ENCODE data around the gene DMWD. TPM values are rescaled to one million over a fixed set of nuclear protein-coding genes. Genes with fewer than 3 reads are reported as not detected.

The DMWD gene
- total RNA-seq, 4 donors from 2014 or later: 41.5 to 75.5 (median 59.4) TPM

GRCh38 chr19:45817725-45818301, 25.2 kb upstream of the DMWD start:
- peaks cover 0 to 49% of the 10 kb centered on the region in 2 donors for H3K36me3 ChIP-seq
- H3K9me3 ChIP-seq: no peaks in the 10 kb centered on the region
- peaks cover 33% of the 10 kb centered on the region for H3K27me3 ChIP-seq
- no peak overlapping the region for H3K4me3 ChIP-seq
- TF ChIP-seq POLR2A (IDR thresholded peaks at IDR 0.05) (no peak), POLR2AphosphoS5 (IDR thresholded peaks at IDR 0.05) (no peak), EP300 (IDR thresholded peaks at IDR 0.05) (no peak)
- TF ChIP-seq, protein P1, sequence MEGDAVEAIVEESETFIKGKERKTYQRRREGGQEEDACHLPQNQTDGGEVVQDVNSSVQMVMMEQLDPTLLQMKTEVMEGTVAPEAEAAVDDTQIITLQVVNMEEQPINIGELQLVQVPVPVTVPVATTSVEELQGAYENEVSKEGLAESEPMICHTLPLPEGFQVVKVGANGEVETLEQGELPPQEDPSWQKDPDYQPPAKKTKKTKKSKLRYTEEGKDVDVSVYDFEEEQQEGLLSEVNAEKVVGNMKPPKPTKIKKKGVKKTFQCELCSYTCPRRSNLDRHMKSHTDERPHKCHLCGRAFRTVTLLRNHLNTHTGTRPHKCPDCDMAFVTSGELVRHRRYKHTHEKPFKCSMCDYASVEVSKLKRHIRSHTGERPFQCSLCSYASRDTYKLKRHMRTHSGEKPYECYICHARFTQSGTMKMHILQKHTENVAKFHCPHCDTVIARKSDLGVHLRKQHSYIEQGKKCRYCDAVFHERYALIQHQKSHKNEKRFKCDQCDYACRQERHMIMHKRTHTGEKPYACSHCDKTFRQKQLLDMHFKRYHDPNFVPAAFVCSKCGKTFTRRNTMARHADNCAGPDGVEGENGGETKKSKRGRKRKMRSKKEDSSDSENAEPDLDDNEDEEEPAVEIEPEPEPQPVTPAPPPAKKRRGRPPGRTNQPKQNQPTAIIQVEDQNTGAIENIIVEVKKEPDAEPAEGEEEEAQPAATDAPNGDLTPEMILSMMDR (IDR thresholded peaks at IDR 0.05): no peak
- ATAC-seq: no peak
- H3K27ac ChIP-seq: no peak overlapping the region
- 100% methylated on average over 1 of the region's 19 CpGs; no CpG with 5 or more reads in 1 of the 2 donors for WGBS, 2 donors (ENCODE audit: low coverage in 1 of 2)
- H3K4me1 ChIP-seq: peaks cover 0 to 25% (median 13%) of the 10 kb centered on the region in 3 donors

GRCh38 chr19:45817010-45817724, 24.5 kb upstream of the DMWD start:
- Histone ChIP-seq H3K4me1 (peaks cover 0 to 25% (median 13%) of the 10 kb centered on the region in 3 donors), H3K36me3 (peaks cover 0 to 42% of the 10 kb centered on the region in 2 donors), H3K9me3 (no peaks in the 10 kb centered on the region), H3K27ac (peak overlapping the region in 1 of 4 donors; percentile 23), H3K4me3 (no peak overlapping the region), H3K27me3 (peaks cover 40% of the 10 kb centered on the region)
- peak; percentile 93 for ATAC-seq
- WGBS, 2 donors (ENCODE audit: low coverage in 1 of 2): 50 to 66% methylated on average over 5 to 6 of the region's 24 CpGs
- no peak for TF ChIP-seq EP300 (IDR thresholded peaks at IDR 0.05)
- TF ChIP-seq POLR2AphosphoS5 (IDR thresholded peaks at IDR 0.05): no peak
- no peak for TF ChIP-seq POLR2A (IDR thresholded peaks at IDR 0.05)
- TF ChIP-seq, protein P1 (IDR thresholded peaks at IDR 0.05): peak in 3 of 4 experiments; percentile 90 to 96 (median 95)

DNA sequence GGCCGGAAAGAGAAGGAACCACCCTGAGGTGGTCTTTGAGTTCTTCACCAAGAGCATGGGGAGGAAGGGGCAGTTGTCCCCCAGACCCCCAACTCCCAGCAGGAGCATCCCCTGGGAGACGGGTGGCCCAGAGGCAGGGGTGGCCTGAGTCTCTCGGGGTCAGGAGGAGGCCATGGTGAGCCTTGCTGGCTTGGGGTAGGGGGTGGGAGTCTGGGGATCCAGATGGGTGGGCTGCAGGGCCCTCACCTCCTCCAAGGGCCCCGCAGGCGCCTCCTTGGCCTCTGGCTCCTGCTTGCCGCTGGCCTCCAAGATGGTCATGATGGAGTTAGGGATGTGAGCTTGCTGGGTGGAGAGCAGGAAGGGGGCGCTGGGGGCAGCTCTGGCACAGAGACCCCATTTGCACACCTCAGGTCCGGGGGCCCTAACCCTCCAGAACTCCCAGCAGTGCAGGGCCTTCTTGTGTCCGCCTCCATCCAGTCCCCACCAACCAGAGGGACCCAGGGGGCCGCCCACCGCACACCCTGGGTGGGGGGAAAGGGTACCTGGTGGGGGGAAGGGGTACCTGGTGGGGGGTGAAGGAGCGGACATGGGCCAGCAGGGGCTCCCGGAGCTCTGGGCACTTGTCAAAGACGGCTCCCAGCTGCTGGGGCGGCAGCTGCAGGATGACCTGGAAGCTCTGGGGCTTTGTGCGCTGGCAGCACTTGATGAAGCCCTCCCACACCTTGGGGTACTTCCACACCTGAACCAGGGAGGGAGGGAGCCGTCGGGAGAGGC, 23.8 kb upstream of the DMWD start:
- TF ChIP-seq, protein P1 (IDR thresholded peaks at IDR 0.05): no peak
- Histone ChIP-seq H3K4me1 (peaks cover 0 to 25% (median 13%) of the 10 kb centered on the region in 3 donors), H3K27me3 (peaks cover 42% of the 10 kb centered on the region), H3K4me3 (peak overlapping the region in 1 of 2 donors; percentile 44), H3K9me3 (no peaks in the 10 kb centered on the region), H3K27ac (peak overlapping the region in 1 of 4 donors; percentile 23), H3K36me3 (peaks cover 0 to 38% of the 10 kb centered on the region in 2 donors)
- WGBS, 2 donors (ENCODE audit: low coverage in 1 of 2): no CpG with 5 or more reads among the region's 18 CpGs
- no peak for ATAC-seq

DNA sequence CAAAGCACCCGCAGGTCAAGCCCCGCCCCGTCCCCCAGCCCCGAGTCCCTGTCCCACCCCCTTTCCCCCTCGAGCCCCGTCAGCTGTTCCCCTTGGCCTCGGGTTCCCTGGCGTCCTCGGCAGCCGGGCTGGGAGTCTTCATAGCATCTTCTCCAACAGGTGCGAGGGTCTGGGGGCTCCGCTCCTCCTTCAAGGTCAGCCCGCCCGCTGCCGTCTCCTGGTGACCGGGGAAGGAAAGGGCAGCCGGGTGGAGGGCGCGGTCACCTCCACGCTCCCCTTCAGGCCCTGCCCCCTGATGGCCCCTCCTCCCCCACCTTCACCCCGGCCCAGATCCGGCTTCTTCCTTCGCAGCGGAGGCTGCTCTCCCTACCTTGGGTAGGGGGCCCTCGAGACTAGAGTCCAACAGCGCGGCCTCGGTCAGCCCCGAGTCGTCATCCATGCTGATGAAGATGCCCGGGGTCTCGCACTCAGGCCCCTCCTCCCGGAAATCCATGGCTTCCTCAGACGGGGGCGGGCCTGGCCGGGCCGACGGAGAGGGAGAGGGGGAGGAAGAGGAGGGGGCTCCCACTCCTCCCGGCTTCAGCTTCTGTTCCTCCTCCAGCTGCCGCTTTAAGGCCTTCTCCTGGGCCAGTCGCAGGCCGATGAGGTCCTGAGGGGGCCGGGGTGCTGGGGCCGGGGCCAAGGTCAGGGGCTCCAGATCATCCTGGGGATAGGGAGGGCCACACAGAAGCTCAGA, 23.0 kb upstream of the DMWD start:
- ATAC-seq: no peak

More for the DNA sequence above, 23.0 kb upstream of the DMWD start:
- Histone ChIP-seq H3K4me1 (peaks cover 0 to 25% (median 13%) of the 10 kb centered on the region in 3 donors), H3K9me3 (no peaks in the 10 kb centered on the region), H3K4me3 (peak overlapping the region in 1 of 2 donors; percentile 44), H3K27me3 (peaks cover 42% of the 10 kb centered on the region), H3K27ac (no peak overlapping the region), H3K36me3 (peaks cover 0 to 30% of the 10 kb centered on the region in 2 donors)
- 15% methylated on average over 5 of the region's 44 CpGs; no CpG with 5 or more reads in 1 of the 2 donors for WGBS, 2 donors (ENCODE audit: low coverage in 1 of 2)
- TF ChIP-seq POLR2A (IDR thresholded peaks at IDR 0.05): no peak
- no peak for TF ChIP-seq POLR2AphosphoS5 (IDR thresholded peaks at IDR 0.05)
- TF ChIP-seq, protein P1 (IDR thresholded peaks at IDR 0.05): no peak
- TF ChIP-seq EP300 (IDR thresholded peaks at IDR 0.05): no peak
